HL-60 (cell line): ENCODE results near the gene TEDC1.

Source experiments
- DNase-seq, 2 experiments: peaks; one replicate each; pipeline ENCODE4 v3.0.0-alpha.2; 2010 to 2020; ENCODE audit warnings: low read depth in 1 of 2, low spot score in 1 of 2
- H3K27ac ChIP-seq: fragments of 250-450 bp; sonication (Bioruptor Pico); replicated peaks from 2 replicates; pipeline ENCODE4 v1.5.1; 2020; ENCODE audit warnings: mild to moderate bottlenecking, moderate library complexity
- H3K27me3 ChIP-seq: fragments of 250-450 bp; sonication (Bioruptor Pico); 2 replicates; pipeline ENCODE4 v1.5.1; 2021; ENCODE audit warnings: mild to moderate bottlenecking, moderate library complexity; ENCODE audit not compliant: insufficient read depth, poor library complexity, severe bottlenecking
- H3K4me3 ChIP-seq: replicated peaks from 2 replicates; pipeline ENCODE4 v1.5.1; 2011; ENCODE audit warnings: mild to moderate bottlenecking, control low read depth, low read length; ENCODE audit not compliant: insufficient read depth
- GABPA ChIP-seq: IDR thresholded peaks from 2 replicates; pipeline ENCODE4 v1.6.1; 2012; ENCODE audit warnings: low read depth
- POLR2AphosphoS5 ChIP-seq: IDR thresholded peaks from 2 replicates; pipeline ENCODE4 v1.6.1; 2012; ENCODE audit warnings: low read depth
- REST ChIP-seq: IDR thresholded peaks from 2 replicates; pipeline ENCODE4 v1.6.1; 2012; ENCODE audit warnings: low read depth; ENCODE audit not compliant: insufficient replicate concordance
- SPI1 ChIP-seq: IDR thresholded peaks from 2 replicates; pipeline ENCODE4 v1.6.1; 2012; ENCODE audit warnings: low read depth, mild to moderate bottlenecking, borderline replicate concordance
- TF ChIP-seq, protein P1 (sequence below): IDR thresholded peaks from one replicate; pipeline ENCODE4 v1.5.1; 2011; ENCODE audit warnings: low read length, control low read depth, inconsistent platforms; ENCODE audit not compliant: insufficient read depth

Gene TEDC1

DNA sequence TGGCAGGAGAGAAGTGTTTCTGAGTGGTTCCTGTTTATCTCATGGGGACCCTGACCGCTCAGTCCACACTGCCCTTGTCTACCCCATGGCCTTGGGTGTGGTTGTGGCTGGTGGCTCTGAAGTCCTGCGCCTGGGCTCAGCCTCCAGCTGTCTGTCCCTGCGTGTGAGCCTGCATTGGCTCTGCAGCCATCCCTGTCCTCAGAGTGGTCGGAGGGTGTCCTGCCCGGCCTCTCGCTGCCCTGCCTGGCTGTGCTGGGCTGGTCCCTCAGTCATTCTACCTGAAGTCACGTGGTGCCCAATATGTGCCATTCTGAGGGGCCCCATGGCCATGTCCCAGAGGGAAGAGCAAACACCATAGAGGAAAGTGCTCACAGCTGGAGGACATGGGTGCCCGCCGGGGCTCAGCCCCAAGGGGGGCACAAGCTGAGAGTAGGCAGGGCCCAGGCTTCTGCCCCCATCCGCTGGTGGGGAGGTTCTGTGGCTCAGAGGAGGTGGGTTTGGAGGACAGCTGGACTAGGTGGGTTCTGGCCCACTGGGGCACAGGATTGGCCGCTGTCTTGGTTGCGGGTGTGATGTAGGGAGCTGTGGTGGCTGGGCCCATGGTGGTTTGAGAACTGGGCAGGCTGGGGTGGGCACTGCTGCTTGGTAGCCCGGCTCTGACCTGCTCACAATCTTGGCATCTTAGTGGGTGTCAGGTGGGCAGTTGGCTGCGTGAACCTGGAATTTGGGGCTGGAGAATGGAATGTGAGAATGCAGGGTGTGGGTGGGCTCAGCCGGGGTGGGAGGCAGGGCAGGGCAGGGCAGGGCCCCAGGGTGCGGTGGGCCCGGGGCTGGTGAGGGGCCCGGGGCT, 11.6 kb downstream of the TEDC1 start:
- Histone ChIP-seq H3K27me3 (peaks cover 2% of the 10 kb centered on the region), H3K27ac (no peak overlapping the region), H3K4me3 (no peak overlapping the region)
- DNase-seq, result no peak
- TF ChIP-seq REST, result no peak
- no peak for TF ChIP-seq GABPA
- no peak for TF ChIP-seq POLR2AphosphoS5
- TF ChIP-seq, protein P1, sequence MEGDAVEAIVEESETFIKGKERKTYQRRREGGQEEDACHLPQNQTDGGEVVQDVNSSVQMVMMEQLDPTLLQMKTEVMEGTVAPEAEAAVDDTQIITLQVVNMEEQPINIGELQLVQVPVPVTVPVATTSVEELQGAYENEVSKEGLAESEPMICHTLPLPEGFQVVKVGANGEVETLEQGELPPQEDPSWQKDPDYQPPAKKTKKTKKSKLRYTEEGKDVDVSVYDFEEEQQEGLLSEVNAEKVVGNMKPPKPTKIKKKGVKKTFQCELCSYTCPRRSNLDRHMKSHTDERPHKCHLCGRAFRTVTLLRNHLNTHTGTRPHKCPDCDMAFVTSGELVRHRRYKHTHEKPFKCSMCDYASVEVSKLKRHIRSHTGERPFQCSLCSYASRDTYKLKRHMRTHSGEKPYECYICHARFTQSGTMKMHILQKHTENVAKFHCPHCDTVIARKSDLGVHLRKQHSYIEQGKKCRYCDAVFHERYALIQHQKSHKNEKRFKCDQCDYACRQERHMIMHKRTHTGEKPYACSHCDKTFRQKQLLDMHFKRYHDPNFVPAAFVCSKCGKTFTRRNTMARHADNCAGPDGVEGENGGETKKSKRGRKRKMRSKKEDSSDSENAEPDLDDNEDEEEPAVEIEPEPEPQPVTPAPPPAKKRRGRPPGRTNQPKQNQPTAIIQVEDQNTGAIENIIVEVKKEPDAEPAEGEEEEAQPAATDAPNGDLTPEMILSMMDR, result no peak
- no peak for TF ChIP-seq SPI1

DNA sequence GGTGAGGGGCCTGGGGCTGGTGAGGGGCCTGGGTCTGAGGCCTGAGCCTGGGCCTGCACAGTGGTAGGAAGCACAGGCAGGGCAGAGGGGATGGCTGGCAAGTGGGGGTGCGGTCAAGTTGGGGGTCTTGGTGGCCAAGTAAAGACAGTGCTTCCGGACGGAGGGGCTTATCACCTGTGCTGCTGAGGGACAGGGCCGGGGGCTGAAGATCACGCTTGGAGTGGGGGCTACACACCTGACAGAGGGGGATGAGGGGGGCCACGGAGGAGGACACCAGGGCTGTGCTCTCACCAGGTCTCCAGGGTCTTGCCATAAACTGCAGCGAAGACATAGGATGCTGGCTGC, 12.2 kb downstream of the TEDC1 start:
- Histone ChIP-seq H3K27ac (no peak overlapping the region), H3K27me3 (peaks cover 2% of the 10 kb centered on the region), H3K4me3 (no peak overlapping the region)
- no peak for DNase-seq
- TF ChIP-seq SPI1, result no peak
- TF ChIP-seq GABPA, result no peak
- TF ChIP-seq, protein P1, result no peak
- no peak for TF ChIP-seq POLR2AphosphoS5
- no peak for TF ChIP-seq REST

- TF ChIP-seq SPI1 (no peak), GABPA (no peak), REST (no peak), POLR2AphosphoS5 (no peak)
- TF ChIP-seq, protein P1, result no peak
- DNase-seq, result no peak
- no peak overlapping the region for H3K27ac ChIP-seq
- no peak overlapping the region for H3K4me3 ChIP-seq
- peaks cover 2% of the 10 kb centered on the region for H3K27me3 ChIP-seq
These were observed 13.1 kb downstream of the TEDC1 start for GRCh38 chr14:105503935-105504692.
